Lower leg skin (tissue), 3 donors: ENCODE measurements around the gene IPO5.

Experiments
- CTCF ChIP-seq, 3 donors: fragments of 450-650 bp; IDR thresholded peaks; one replicate each; pipeline ENCODE4 v1.5.1; 2016; ENCODE audit warnings: antibody characterized with exemption in 3 of 3, mild to moderate bottlenecking in 3 of 3, moderate library complexity in 2 of 3
- POLR2A ChIP-seq, 2 donors: fragments of 450-650 bp; IDR thresholded peaks; one replicate each; pipeline ENCODE4 v1.6.1; 2016 to 2017; ENCODE audit warnings: antibody characterized with exemption in 2 of 2, mild to moderate bottlenecking in 1 of 2, moderate library complexity in 1 of 2

- no peak for TF ChIP-seq CTCF (IDR thresholded peaks at IDR 0.05)
- TF ChIP-seq POLR2A (IDR thresholded peaks at IDR 0.05): no peak
These were observed 61.3 kb downstream of the IPO5 start for GRCh38 chr13:98014766-98015165.
